GM12873 (cell line): ENCODE data around the gene NKX2-4.

Source experiments
- CTCF ChIP-seq: IDR thresholded peaks from 2 replicates; pipeline ENCODE4 v1.5.1; 2012; ENCODE audit warnings: low read depth, mild to moderate bottlenecking, moderate library complexity, low read length, control low read depth; ENCODE audit not compliant: insufficient read depth; ENCODE audit errors: missing control alignments

NKX2-4 gene

GRCh38 chr20:21371193-21371592, 26.1 kb downstream of the NKX2-4 start:
- TF ChIP-seq CTCF, result no peak

DNA sequence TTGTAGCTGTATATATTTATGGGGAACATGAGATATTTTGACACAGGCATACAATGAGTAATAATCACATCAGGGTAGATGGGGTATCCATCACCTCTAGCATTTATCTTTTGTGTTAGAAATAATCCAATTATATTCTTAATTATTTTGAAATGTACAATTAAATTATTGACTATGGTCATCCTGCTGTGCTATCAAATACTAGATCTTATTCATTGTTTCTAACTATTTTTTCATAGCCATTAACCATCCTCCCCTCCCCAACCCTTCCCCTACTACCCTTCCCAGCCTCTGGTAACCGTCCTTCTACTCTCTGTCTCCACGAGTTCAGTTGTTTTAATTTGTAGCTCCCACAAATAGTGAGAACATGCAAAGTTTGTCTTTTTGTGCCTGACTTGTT, 28.5 kb downstream of the NKX2-4 start:
- no peak for TF ChIP-seq CTCF

DNA sequence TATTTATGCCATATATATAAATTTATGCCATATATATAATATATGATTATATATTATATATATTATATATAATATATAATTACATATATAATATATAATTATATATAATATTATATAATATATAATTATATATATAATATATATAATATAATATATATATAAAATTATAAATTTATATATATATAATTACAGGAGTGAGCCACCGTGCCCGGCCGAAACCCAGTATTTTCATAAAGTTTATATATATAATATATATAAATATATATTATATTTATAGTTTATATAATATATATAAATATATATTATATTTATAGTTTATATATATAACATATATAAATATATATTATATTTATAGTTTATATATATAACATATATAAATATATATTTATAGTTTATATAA, 31.6 kb downstream of the NKX2-4 start:
- TF ChIP-seq CTCF, result no peak

- TF ChIP-seq CTCF, result no peak
Measured at GRCh38 chr20:21364413-21364812, 32.9 kb downstream of the NKX2-4 start.

GRCh38 chr20:21361266-21361665, 36.1 kb downstream of the NKX2-4 start:
- no peak for TF ChIP-seq CTCF

DNA sequence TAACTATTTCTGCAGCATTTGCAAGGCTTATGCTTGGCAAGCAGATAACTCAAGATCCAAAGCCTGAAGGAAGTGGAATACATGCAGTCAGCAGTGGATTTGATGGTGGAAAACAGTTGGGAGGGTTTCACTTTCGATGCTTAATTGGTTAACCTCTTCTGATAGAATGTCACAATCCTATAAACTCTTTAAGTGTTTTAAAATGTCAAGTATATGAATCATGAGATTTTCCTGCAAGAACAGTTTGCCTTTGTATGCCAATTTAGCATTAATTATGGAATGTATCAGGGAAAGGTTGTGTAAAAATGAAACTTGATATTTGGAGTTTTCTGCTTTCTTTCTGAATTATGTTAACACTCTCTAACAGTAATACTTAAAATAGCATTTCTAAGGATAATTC, 36.6 kb downstream of the NKX2-4 start:
- no peak for TF ChIP-seq CTCF

DNA sequence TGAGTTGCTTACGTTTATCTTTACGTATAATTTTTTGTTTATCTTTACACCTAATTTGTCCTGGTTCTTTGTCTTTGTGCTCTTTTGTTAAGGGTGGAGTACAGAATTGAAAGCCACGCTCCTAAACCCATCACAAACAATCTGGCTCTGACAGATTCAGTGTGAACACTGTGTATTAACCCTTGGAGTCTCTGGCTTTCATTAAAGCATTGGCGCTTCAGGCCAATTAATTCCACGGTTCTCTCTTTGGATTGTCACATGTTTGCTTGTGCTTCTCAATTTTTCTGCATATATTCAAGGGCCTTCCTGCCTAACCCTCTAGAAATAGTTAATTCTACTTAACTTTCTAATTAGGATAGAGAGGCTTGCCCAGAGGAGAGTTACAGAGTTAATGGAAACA, 38.6 kb downstream of the NKX2-4 start:
- no peak for TF ChIP-seq CTCF
